ENCODE data around the gene OLIG3. TPM values are rescaled to one million over a fixed set of nuclear protein-coding genes. Genes with fewer than 3 reads are reported as not detected.

Gene OLIG3
- total RNA-seq, result not detected in 2 replicates

GRCh38 chr6:137494281-137494987, at the start of gene OLIG3:
TSS of gene OLIG3 (minus strand) at chr6:137494394. CDS start at chr6:137494170, 224 bp downstream.

